Measurements from ENCODE around the gene TMEM80. TPM values are rescaled to one million over a fixed set of nuclear protein-coding genes. Genes with fewer than 3 reads are reported as not detected.

TMEM80 gene
- total RNA-seq, 1 donor = 17.4 TPM

- H3K79me2 ChIP-seq (ENCODE audit: insufficient read depth, low read length) = no peaks in the 10 kb centered on the region
- TF ChIP-seq, protein P1, sequence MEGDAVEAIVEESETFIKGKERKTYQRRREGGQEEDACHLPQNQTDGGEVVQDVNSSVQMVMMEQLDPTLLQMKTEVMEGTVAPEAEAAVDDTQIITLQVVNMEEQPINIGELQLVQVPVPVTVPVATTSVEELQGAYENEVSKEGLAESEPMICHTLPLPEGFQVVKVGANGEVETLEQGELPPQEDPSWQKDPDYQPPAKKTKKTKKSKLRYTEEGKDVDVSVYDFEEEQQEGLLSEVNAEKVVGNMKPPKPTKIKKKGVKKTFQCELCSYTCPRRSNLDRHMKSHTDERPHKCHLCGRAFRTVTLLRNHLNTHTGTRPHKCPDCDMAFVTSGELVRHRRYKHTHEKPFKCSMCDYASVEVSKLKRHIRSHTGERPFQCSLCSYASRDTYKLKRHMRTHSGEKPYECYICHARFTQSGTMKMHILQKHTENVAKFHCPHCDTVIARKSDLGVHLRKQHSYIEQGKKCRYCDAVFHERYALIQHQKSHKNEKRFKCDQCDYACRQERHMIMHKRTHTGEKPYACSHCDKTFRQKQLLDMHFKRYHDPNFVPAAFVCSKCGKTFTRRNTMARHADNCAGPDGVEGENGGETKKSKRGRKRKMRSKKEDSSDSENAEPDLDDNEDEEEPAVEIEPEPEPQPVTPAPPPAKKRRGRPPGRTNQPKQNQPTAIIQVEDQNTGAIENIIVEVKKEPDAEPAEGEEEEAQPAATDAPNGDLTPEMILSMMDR (IDR thresholded peaks at IDR 0.05; ENCODE audit: extremely low read depth, low read depth, low read length) = no peak
- no peak overlapping the region for H3K4me2 ChIP-seq (ENCODE audit: insufficient read depth, low read length)
Measured at GRCh38 chr11:720017-720641, 24.5 kb downstream of the TMEM80 start.

DNA sequence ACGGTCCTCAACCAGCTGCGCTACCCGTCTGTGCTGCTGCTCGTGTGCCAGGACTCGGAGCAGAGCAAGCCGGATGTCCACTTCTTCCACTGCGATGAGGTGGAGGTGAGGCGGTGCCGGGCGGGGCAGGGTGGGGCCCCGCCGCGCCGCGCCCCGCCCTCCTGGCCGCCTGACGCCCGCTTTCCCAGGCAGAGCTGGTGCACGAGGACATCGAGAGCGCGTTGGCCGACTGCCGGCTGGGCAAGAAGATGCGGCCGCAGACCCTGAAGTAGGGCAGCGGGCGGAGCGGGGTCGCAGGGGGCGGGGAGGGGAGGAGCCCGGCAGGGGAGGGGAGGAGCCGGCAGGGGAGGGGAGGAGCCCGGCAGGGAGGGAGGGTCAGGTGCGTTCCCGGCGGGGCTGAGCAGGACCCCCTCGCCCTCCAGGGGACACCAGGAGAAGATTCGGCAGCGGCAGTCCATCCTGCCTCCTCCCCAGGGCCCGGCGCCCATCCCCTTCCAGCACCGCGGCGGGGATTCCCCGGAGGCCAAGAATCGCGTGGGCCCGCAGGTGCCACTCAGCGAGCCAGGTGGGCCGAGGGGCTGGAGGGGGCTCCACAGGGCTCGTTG lies 25.1 kb downstream of the TMEM80 start:
- DNase-seq (ENCODE audit: insufficient read length, low spot score, missing footprints) = peak; percentile 71
- H3K27me3 ChIP-seq (ENCODE audit: insufficient read depth, low read length) = peaks cover 6% of the 10 kb centered on the region
- H3K9me3 ChIP-seq (ENCODE audit: low read depth, low read length) = no peaks in the 10 kb centered on the region
- no peak overlapping the region for H3K4me3 ChIP-seq (ENCODE audit: insufficient read depth, low read length)
- no peak overlapping the region for H3K27ac ChIP-seq (ENCODE audit: low read depth, low read length)
- TF ChIP-seq, protein P1 (IDR thresholded peaks at IDR 0.05; ENCODE audit: extremely low read depth, low read depth, low read length) = no peak
- H2AFZ ChIP-seq (ENCODE audit: low read length) = no peak overlapping the region
- no peaks in the 10 kb centered on the region for H3K4me1 ChIP-seq (ENCODE audit: insufficient read depth, low read length)
- no peak overlapping the region for H3K4me2 ChIP-seq (ENCODE audit: insufficient read depth, low read length)
- no peaks in the 10 kb centered on the region for H4K20me1 ChIP-seq (ENCODE audit: insufficient read depth, low read length)
- no peaks in the 10 kb centered on the region for H3K79me2 ChIP-seq (ENCODE audit: insufficient read depth, low read length)
- H3K36me3 ChIP-seq (ENCODE audit: insufficient read depth, low read length) = no peaks in the 10 kb centered on the region

More at GRCh38 chr11:720017-720641, 24.5 kb downstream of the TMEM80 start:
- Histone ChIP-seq H3K4me1 (ENCODE audit: insufficient read depth, low read length) (no peaks in the 10 kb centered on the region), H3K27me3 (ENCODE audit: insufficient read depth, low read length) (peaks cover 6% of the 10 kb centered on the region), H3K4me3 (ENCODE audit: insufficient read depth, low read length) (no peak overlapping the region), H3K27ac (ENCODE audit: low read depth, low read length) (no peak overlapping the region), H3K9me3 (ENCODE audit: low read depth, low read length) (no peaks in the 10 kb centered on the region), H2AFZ (ENCODE audit: low read length) (no peak overlapping the region), H4K20me1 (ENCODE audit: insufficient read depth, low read length) (no peaks in the 10 kb centered on the region), H3K36me3 (ENCODE audit: insufficient read depth, low read length) (no peaks in the 10 kb centered on the region)
- peak; percentile 68 for DNase-seq (ENCODE audit: insufficient read length, low spot score, missing footprints)

- Histone ChIP-seq H3K9me3 (ENCODE audit: low read depth, low read length) (no peaks in the 10 kb centered on the region), H3K4me3 (ENCODE audit: insufficient read depth, low read length) (no peak overlapping the region), H3K27me3 (ENCODE audit: insufficient read depth, low read length) (peaks cover 6% of the 10 kb centered on the region), H2AFZ (ENCODE audit: low read length) (no peak overlapping the region), H3K36me3 (ENCODE audit: insufficient read depth, low read length) (no peaks in the 10 kb centered on the region), H3K4me1 (ENCODE audit: insufficient read depth, low read length) (no peaks in the 10 kb centered on the region), H3K27ac (ENCODE audit: low read depth, low read length) (no peak overlapping the region), H3K79me2 (ENCODE audit: insufficient read depth, low read length) (no peaks in the 10 kb centered on the region), H3K4me2 (ENCODE audit: insufficient read depth, low read length) (no peak overlapping the region), H4K20me1 (ENCODE audit: insufficient read depth, low read length) (no peaks in the 10 kb centered on the region)
- peak; percentile 79 for DNase-seq (ENCODE audit: insufficient read length, low spot score, missing footprints)
- TF ChIP-seq, protein P1 (IDR thresholded peaks at IDR 0.05; ENCODE audit: extremely low read depth, low read depth, low read length) = no peak
Measured at GRCh38 chr11:721247-721740, 25.7 kb downstream of the TMEM80 start.

DNA sequence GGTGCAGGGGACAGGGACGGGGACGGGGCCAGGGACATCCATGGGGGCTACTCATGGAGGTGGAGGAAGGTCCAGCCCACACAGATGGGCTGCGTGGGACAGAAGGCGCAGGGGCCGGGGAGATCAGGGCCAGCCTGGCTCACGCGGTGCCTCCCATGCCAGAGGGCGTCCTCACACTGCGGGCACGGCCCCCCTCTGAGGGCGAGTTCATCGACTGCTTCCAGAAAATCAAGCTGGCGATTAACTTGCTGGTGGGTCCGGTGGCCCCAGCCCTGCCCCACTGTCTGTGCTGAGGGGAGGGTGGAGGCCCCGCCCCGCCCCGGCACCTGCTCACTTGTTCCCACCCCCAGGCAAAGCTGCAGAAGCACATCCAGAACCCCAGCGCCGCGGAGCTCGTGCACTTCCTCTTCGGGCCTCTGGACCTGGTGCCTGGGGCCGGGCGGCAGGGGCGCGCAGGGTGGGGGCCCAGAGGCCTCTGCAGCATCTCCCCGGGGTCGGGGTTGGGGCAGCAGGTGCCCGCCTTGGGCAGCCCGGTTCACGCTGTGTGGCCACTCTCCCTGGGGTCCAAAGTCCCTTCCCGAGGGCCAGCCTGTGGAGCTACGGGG lies 26.2 kb downstream of the TMEM80 start:
- no peaks in the 10 kb centered on the region for H4K20me1 ChIP-seq (ENCODE audit: insufficient read depth, low read length)
- DNase-seq (ENCODE audit: insufficient read length, low spot score, missing footprints) = peak; percentile 69
- H3K27me3 ChIP-seq (ENCODE audit: insufficient read depth, low read length) = peaks cover 6% of the 10 kb centered on the region
- no peak overlapping the region for H3K4me2 ChIP-seq (ENCODE audit: insufficient read depth, low read length)
- H3K27ac ChIP-seq (ENCODE audit: low read depth, low read length) = no peak overlapping the region
- H3K9me3 ChIP-seq (ENCODE audit: low read depth, low read length) = no peaks in the 10 kb centered on the region
- no peaks in the 10 kb centered on the region for H3K79me2 ChIP-seq (ENCODE audit: insufficient read depth, low read length)
- no peak overlapping the region for H2AFZ ChIP-seq (ENCODE audit: low read length)
- TF ChIP-seq, protein P1 (IDR thresholded peaks at IDR 0.05; ENCODE audit: extremely low read depth, low read depth, low read length) = no peak
- no peak overlapping the region for H3K4me3 ChIP-seq (ENCODE audit: insufficient read depth, low read length)
- H3K4me1 ChIP-seq (ENCODE audit: insufficient read depth, low read length) = no peaks in the 10 kb centered on the region
- no peaks in the 10 kb centered on the region for H3K36me3 ChIP-seq (ENCODE audit: insufficient read depth, low read length)

Measured in osteoblast (primary cell).